Stomach smooth muscle (tissue), 2 donors: ENCODE results near the gene MNT.

Source experiments
- H3K27ac ChIP-seq: one replicate; pipeline ENCODE4 v1.7.0; 2013; ENCODE audit warnings: mild to moderate bottlenecking, low read length, inconsistent platforms
- H3K27me3 ChIP-seq, 2 donors: one replicate each; pipeline ENCODE4 v1.7.0; 2013; ENCODE audit warnings: low read length in 2 of 2; ENCODE audit not compliant: insufficient read depth in 2 of 2, control insufficient read depth in 1 of 2
- H3K36me3 ChIP-seq, 2 donors: one replicate each; pipeline ENCODE4 v1.7.0; 2013; ENCODE audit warnings: low read length in 2 of 2; ENCODE audit not compliant: control insufficient read depth in 2 of 2, insufficient read depth in 2 of 2
- H3K4me1 ChIP-seq: one replicate; pipeline ENCODE4 v1.7.0; 2013; ENCODE audit warnings: low read length; ENCODE audit not compliant: control insufficient read depth, insufficient read depth
- H3K4me3 ChIP-seq, 2 donors: one replicate each; pipeline ENCODE4 v1.7.0; 2013; ENCODE audit warnings: low read length in 2 of 2
- H3K9ac ChIP-seq, 2 donors: one replicate each; pipeline ENCODE4 v1.7.0; 2013; ENCODE audit warnings: low read length in 2 of 2, mild to moderate bottlenecking in 1 of 2
- H3K9me3 ChIP-seq, 2 donors: one replicate each; pipeline ENCODE4 v1.7.0; 2013; ENCODE audit warnings: low read length in 2 of 2; ENCODE audit not compliant: control insufficient read depth in 2 of 2
- donor health status: healthy.
- donor health status: Pancreatic carcinoma.

Gene MNT

DNA sequence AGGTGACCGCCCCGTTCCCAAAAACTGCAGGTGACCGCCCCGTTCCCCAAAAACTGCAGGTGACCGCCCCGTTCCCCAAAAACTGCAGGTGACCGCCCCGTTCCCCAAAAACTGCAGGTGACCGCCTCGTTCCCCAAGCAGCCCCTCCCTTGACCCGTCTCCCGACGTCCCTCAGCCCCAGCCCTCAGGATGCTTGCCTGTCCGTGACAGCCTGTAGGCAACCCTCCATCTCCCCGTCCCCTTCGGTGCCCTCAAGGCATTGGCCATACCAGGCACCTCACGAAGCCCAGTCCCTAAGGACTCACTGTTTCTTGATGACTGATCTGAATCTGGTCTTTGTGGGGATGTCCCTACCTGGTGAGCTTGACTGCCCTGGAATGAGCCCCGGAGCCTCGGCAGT lies 38.4 kb downstream of the MNT start:
- Histone ChIP-seq H3K9me3 (no peaks in the 10 kb centered on the region), H3K36me3 (peaks cover 15 to 32% of the 10 kb centered on the region in 2 donors), H3K27me3 (no peaks in the 10 kb centered on the region), H3K9ac (no peak overlapping the region), H3K27ac (no peak overlapping the region), H3K4me3 (no peak overlapping the region), H3K4me1 (peaks cover 17% of the 10 kb centered on the region)

DNA sequence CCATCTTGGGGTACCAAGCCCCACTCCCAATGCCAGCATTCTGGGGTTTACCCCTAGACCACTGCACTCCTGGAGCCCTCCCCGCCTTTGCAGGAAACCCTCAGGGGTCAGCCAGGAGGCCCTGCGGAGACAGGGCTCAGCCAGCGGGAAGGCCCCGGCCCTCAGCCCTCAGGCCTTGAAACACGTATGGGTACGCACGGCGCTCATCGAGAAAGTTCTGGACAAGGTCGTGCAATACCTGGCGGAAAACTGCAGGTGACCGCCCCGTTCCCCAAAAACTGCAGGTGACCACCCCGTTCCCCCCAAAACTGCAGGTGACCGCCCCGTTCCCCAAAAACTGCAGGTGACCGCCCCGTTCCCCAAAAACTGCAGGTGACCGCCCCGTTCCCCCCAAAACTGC lies 38.8 kb downstream of the MNT start:
- H3K4me1 ChIP-seq: peaks cover 17% of the 10 kb centered on the region

DNA sequence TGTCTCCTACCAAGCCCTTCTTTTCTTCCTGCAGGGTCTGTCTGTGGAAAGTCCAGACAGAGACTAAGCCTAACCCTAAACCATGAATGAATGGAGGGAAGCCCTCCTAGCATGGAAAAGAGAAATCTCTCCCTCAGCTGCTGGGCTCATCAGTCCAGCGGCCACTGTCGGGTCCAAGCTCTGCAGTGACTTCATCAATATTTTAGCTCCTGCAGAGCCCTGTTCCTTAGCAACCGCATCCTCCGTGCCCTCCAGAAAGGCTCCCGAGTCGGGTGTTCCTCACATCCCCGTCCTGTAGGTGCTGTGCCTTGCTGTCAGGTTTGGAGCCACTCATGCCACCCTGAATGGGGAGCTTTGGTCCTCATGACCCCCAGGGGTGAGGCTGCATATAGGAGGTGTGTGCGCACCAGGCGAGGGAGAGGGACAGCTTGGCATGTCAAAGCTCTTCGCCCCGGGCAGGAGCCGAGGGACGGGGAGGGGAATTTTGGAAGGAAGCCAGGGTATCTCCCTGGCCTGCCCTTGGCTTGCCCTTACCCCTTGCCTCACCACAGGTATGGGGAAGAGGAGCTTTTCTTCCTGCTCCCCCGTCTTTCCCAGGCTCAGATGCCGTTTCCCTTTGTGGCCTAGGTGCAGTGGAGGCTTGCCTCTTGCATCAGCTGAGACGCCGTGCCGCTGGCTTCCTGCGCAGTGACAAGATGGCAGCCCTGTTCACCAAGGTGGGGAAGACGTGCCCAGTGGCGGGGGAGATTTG lies 39.7 kb downstream of the MNT start:
- peaks cover 15% of the 10 kb centered on the region for H3K4me1 ChIP-seq
- H3K27me3 ChIP-seq: no peaks in the 10 kb centered on the region
- no peak overlapping the region for H3K4me3 ChIP-seq
- H3K27ac ChIP-seq: no peak overlapping the region
- H3K36me3 ChIP-seq: peaks cover 15 to 30% of the 10 kb centered on the region in 2 donors
- H3K9me3 ChIP-seq: no peaks in the 10 kb centered on the region
- H3K9ac ChIP-seq: no peak overlapping the region

More for the DNA sequence above, 38.8 kb downstream of the MNT start:
- H3K27ac ChIP-seq: no peak overlapping the region
- H3K9me3 ChIP-seq: no peaks in the 10 kb centered on the region
- H3K27me3 ChIP-seq: no peaks in the 10 kb centered on the region
- H3K9ac ChIP-seq: no peak overlapping the region
- no peak overlapping the region for H3K4me3 ChIP-seq
- peaks cover 15 to 32% of the 10 kb centered on the region in 2 donors for H3K36me3 ChIP-seq

DNA sequence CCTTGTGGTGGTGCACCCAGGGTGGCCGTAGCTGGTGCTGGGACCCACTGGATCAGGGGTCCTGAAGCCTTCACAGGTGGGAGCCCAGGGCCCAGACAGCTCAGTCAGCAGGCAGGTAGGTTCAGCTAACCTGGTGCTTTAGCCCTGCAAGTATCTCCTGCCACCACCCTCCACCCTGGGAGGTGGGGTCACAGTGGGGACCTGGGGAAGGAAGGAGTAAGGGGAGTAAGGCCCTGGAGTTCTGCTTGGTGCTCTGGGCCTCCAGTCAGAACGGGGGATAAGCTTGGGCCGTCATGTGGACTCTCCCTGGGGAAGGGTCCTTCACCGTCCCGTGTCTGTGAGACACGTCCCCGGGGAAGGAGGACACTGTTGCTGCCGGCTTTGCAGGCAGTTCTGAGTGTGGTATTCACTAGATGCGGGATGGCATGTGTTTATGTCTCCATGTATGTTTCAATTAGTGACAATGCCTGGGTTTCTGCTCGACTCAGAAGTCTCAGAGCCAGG lies 42.9 kb downstream of the MNT start:
- Histone ChIP-seq H3K4me3 (no peak overlapping the region), H3K4me1 (peaks cover 10% of the 10 kb centered on the region), H3K27ac (no peak overlapping the region), H3K9me3 (no peaks in the 10 kb centered on the region), H3K27me3 (no peaks in the 10 kb centered on the region), H3K36me3 (peaks cover 4 to 15% of the 10 kb centered on the region in 2 donors), H3K9ac (no peak overlapping the region)

DNA sequence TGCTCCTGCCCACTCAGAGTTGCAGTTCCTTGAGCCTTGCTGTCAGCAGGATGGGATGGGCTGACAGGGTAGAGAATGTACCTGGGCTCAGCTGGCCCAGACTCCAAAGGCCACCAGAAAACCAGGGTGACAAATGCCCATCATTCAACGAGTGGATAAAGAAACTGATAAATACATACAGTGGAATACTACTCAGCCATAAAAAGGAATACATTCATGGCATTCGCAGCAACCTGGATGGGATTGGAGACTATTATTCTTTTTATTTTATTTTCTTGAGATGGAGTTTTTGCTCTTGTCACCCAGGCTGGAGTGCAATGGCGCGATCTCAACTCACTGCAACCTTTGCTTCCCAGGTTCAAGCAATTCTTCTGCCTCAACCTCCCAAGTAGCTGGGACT lies 43.6 kb downstream of the MNT start:
- H3K4me1 ChIP-seq: peaks cover 10% of the 10 kb centered on the region
- no peak overlapping the region for H3K9ac ChIP-seq
- peaks cover 4 to 8% of the 10 kb centered on the region in 2 donors for H3K36me3 ChIP-seq
- H3K27ac ChIP-seq: no peak overlapping the region
- no peaks in the 10 kb centered on the region for H3K27me3 ChIP-seq
- H3K9me3 ChIP-seq: no peaks in the 10 kb centered on the region
- no peak overlapping the region for H3K4me3 ChIP-seq

DNA sequence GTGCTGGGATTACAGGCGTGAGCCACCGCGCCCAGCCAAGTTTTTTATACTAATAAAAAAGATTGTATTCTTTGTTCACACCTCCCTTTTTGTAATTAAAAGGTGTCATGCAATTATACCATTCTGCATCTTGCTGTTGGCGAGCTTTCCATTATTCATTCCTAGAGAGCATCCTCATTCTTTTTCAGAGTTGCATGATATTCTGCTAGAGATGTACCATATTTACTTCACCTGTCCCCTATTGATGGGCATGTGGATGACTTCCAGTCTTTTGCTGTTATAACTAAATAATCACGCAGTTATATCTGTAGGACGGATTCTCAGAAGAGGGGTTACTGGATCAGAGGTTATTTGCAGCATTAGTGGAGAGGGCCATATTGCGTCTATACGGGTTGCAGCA lies 46.5 kb downstream of the MNT start:
- Histone ChIP-seq H3K27me3 (no peaks in the 10 kb centered on the region), H3K4me3 (no peak overlapping the region), H3K9me3 (no peaks in the 10 kb centered on the region), H3K9ac (no peak overlapping the region), H3K4me1 (peaks cover 5% of the 10 kb centered on the region), H3K27ac (no peak overlapping the region), H3K36me3 (peaks cover 0 to 4% of the 10 kb centered on the region in 2 donors)

DNA sequence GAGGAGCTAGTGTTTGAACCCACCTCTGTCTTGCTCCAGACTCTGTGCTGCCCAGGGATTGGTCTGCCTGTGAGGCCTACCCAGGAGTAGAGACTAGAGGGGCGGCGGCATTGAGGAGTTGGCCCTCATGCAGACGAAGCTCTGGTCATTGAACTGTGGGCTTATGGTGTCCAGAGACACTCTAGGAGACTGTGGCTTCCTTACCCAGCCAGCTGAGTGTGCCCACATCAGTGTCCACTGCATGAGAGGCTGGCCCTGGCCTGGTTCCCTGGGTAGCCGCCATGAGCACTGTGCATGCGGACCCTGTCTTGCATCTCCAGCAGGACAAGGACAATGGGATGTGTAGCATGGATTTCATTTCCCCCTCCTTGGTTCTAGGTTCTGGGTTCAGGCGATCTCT lies 49.6 kb downstream of the MNT start:
- Histone ChIP-seq H3K27me3 (no peaks in the 10 kb centered on the region), H3K9ac (no peak overlapping the region), H3K36me3 (peaks cover 0 to 2% of the 10 kb centered on the region in 2 donors), H3K9me3 (no peaks in the 10 kb centered on the region), H3K4me3 (no peak overlapping the region), H3K4me1 (peaks cover 5% of the 10 kb centered on the region), H3K27ac (no peak overlapping the region)

DNA sequence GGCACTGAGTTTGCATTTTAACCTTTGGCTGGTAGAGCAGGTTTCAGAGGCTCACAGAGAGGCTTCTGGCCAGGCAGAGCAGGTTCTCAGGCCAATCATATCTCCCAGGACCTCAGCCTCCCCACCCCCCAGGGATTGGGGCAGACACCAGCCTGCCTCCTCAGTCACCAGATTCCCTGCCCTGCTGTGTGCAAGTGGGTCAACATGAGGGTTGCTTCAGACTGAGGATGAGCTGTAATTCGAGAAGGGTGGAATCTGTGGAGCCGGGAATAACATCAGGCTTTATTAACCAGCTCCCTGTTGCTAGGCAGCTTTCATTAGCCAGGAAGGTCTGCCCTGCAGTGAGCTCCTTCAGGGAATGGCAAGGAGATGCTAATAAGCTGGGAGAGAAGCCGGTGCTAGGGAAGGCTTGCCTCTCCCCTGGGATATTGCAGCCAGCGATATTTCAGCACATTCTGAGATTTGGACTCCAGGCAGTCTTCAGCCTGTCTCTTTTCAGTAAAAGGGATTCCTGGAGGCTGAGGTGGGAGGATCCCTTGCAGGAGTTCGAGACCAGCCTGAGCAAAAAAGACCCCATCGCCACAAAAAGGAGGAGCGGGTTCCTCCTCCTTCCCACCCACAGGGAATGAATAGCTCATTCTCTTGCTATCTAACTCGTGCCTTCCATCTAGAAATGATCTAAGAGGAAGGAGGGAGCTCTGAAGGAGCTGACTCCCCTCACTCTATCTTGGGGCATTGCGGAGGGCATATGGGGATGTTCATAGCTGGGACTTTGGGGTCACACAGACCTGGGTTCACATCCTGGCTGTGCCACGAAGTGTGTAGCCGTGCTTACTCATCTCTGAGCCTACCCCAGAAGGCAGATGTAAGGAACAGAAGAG lies 52.8 kb downstream of the MNT start:
- H3K36me3 ChIP-seq: peaks cover 8 to 13% of the 10 kb centered on the region in 2 donors
- no peaks in the 10 kb centered on the region for H3K9me3 ChIP-seq
- H3K4me3 ChIP-seq: no peak overlapping the region
- H3K27ac ChIP-seq: no peak overlapping the region
- H3K4me1 ChIP-seq: peaks cover 5% of the 10 kb centered on the region
- no peaks in the 10 kb centered on the region for H3K27me3 ChIP-seq
- H3K9ac ChIP-seq: no peak overlapping the region

DNA sequence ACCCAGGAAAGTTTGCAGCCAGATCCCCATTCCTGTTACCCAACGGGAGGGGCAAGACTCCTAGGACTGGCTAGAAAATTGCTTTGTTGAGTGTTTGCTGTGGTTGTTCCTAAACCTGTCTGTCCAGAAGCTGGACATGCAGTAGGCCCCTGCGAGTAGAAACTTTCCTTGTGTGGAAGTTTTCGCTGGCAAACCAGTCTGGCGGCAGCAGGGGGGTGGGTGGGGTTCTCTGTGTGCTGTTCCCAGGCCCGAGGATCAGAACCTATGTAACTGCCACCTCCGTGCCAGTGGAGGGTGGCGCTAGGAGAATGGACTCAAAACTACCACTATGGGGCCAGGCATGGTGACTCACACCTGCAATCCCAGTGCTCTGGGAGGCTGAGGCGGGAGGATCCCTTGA lies 54.4 kb downstream of the MNT start:
- no peaks in the 10 kb centered on the region for H3K9me3 ChIP-seq
- no peak overlapping the region for H3K27ac ChIP-seq
- H3K4me3 ChIP-seq: no peak overlapping the region
- no peaks in the 10 kb centered on the region for H3K27me3 ChIP-seq
- peaks cover 13% of the 10 kb centered on the region in 2 donors for H3K36me3 ChIP-seq
- H3K9ac ChIP-seq: no peak overlapping the region
- peaks cover 5% of the 10 kb centered on the region for H3K4me1 ChIP-seq

DNA sequence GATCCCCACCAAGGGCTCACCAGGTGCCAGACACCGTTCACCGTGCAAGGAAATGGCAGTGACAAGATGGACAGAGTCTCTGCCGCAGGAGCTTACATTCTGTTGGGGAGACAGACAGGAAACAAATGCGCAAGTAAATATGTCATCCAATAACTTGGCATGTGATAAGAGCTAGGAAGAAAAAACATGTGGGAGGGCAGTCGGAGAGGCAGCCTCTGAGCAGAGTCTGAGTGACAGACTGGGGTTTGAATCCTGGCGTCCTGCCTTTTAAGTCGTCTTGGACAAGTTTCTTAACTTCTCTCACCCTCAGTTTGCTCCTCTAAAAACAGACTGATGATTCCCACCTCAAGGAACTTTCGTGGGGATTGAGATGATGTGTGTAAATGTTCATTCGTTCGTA lies 56.3 kb downstream of the MNT start:
- Histone ChIP-seq H3K27me3 (no peaks in the 10 kb centered on the region), H3K9ac (no peak overlapping the region), H3K4me1 (peaks cover 5% of the 10 kb centered on the region), H3K36me3 (peaks cover 13% of the 10 kb centered on the region in 2 donors), H3K9me3 (no peaks in the 10 kb centered on the region), H3K27ac (no peak overlapping the region), H3K4me3 (no peak overlapping the region)
